ENCODE data around the gene IL15.
"Not testable (repeated sequence)": the region's sequence is repeated elsewhere in the genome, so short reads cannot be mapped to it uniquely, and the experiment has no call there.

The IL15 gene

DNA sequence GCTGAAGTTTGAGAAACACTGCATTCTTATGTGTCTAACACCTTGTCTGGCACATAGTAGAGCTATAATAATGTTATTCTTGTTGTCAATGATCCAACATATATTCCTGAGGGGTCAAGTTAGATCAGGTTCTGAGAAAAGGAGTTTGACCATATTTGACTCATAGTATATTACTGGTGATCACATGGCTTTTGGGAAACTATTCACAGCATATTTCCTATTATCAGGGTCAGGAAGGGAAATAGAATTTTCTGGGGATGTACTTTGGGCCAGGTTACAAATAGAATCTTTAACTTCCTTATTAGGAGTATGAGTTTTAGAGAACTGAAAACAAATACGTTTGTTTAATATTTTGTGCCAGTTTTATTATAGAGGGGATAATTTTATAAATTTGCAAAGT, 11.6 kb downstream of the IL15 start:
- DNase-seq (ENCODE audit: low spot score), result no peak

DNA sequence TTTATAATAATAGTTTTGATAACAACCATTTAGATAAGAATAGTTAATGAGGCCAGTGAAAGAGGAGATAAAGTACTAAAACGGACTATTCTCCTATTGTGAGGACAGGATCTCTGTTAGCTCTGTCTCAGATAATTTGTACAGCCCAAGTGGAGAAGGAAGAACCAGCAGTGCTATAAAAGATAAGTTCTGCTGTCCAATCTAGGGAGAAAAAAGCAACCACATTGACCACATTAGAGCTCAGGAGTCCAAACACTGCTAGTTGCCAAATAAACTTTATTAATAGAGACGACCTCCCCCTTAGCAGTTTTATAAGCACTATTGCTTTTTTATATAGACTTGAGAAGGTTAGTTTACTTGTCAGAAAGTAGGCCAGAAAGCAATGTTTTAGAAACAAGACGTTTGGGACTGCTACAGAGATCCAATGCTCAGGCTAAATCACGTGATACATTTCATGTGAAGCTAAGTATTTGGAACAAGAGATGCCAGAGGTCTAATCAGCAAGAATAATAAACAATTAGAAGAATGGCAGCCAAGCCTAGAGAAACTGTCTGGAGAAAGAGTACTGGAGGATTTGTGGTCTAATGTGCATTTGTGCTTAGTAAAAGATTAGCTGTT, 15.9 kb downstream of the IL15 start:
- no peak for DNase-seq (ENCODE audit: low spot score)

- DNase-seq (ENCODE audit: low spot score), result no peak
Observed at GRCh38 chr4:141654098-141654497, 17.7 kb downstream of the IL15 start.

DNA sequence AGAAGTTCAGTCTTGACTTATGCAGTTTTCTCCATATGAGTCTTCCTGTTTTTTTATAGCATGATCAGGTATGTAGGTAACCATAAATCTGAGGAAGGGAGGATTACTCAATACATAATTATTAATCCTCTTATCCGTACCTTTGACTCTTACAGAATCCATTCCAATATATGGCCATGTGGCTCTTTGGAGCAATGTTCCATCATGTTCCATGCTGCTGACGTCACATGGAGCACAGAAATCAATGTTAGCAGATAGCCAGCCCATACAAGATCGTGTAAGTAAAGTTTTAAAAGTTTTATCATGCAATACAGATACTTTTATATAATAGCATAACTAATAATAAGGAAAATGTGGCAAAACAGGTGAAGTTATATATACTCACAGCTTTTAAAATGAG, 19.6 kb downstream of the IL15 start:
- DNase-seq (ENCODE audit: low spot score), result no peak

DNA sequence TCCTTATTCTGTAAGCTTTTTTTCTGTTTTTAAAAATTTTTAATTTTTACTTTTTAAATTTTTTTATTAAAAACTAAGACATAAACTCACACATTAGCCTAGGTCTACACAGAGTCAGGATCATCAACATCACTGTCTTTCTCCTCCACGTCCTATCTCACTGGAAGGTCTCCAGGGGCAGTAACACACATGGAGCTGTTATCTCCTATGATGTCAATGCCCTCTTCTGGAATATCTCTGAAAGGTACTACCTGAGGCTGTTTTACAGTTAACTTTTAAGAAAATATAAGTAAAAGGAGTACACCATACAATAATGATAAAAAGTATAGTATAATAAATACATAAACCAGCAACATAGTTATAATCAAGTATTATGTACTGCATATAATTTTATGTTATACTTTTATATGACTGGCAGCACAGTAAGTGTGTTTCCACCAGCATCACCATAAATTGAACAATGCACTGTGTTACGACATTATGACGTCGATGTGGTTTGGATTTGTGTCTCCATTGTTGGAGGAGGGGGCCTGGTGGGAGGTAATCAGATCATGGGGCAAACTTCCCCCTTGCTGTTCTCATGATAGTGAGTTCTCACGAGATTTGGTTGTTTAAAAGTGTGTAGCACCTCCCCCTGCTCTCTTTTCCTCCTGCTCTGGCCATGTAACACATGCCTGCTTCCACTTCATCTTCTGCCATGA, 21.3 kb downstream of the IL15 start:
- DNase-seq (ENCODE audit: low spot score), result no peak

GRCh38 chr4:141658309-141658708, 21.9 kb downstream of the IL15 start:
- DNase-seq (ENCODE audit: low spot score), result no peak

DNA sequence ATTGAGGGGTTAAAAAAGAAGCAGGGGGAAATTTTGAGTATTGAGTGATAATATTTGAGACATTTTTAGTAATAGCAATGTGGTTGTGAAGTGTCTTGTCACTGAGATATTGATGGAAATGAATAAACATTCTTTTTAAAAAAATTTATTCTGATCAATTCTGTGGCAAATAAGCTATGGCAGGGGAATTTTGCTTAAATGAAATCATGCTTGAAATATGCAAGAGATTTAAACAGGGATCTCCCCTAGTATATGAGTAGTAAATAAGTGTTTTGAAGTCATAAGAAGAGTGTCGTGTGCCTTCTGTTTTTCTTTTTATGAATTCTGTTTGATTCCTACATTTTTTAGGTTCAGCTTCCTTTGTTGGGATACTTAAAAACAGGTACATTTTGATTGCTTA, 23.2 kb downstream of the IL15 start:
- DNase-seq (ENCODE audit: low spot score), result no peak

GRCh38 chr4:141660880-141661279, 24.5 kb downstream of the IL15 start:
- DNase-seq (ENCODE audit: low spot score), result no peak

DNA sequence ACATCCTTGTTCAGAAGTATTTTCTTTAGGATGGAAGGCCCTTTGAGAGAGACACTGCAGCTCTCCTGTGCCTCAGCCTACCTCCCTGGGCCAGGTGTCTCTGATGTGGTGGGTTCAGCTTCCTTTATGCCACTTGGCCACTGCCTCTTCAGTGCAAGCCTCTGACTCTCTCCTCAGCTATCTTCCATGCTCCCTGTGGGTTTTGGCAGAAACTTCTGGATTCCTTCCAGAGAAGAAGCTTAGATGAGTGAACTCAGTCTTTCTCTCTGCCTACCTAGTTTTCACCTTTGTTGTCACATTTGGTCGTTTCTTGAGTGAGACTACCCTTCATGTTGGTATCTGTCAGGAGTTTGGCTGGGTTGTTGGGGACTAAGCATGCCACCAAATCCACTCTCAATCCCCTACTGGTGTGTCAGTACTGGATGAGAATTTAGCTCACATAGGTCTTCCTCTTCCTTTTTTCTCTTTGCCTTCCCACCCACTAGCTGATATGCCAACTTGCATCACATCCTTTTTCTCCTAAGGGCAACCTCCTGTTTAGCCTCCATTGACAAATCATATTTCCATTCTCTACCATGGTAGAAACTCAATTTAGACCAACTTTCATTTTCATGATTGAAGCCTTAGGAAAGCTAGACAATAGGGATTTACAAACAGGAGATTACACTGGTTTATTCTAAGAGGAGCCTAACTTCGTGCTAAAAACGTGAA, 32.0 kb downstream of the IL15 start:
- DNase-seq (ENCODE audit: low spot score), result no peak

DNA sequence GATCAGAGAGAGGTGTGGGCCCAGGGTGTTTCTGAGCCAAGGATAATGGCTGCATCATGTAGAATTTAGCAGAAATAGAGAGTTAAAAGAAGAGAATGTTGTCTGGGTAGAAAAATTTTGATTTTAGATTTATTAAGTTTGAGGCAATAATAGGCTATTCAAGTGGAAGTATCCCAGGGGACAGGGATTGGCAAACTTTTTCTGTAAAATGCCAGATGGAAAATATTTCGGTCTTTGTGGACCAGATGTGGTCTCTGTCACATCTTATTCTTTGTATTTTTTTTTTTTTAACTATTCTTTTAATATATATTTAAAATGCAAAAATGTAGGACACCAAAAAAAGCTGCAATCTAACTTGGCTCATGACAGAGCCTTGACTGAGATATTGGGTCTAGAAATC, 33.1 kb downstream of the IL15 start:
- no peak for DNase-seq (ENCODE audit: low spot score)

- DNase-seq (ENCODE audit: low spot score), result no peak
Observed at GRCh38 chr4:141675384-141675783, 39.0 kb downstream of the IL15 start.

- DNase-seq (ENCODE audit: low spot score), result no peak
Observed at GRCh38 chr4:141676087-141676670, 39.8 kb downstream of the IL15 start.

DNA sequence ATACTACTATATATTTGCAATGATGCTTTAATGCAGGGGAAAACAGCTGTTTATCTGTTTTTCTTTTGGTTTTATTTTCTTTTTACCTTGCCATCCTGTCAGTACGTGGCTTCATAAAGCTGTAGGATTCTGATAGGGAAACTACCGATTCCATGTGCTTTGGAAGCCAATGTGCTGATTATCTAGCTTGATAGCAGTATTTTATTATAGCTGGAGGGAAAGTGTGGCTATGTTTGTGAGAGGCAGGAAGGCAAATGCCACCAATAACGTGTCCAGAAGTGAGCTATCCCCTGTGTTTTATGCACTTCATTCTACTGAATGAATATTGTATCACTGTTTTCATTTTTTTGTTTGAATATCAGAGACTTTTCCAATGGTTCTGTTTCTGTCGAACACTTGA, 43.7 kb downstream of the IL15 start:
- DNase-seq (ENCODE audit: low spot score), result no peak

DNA sequence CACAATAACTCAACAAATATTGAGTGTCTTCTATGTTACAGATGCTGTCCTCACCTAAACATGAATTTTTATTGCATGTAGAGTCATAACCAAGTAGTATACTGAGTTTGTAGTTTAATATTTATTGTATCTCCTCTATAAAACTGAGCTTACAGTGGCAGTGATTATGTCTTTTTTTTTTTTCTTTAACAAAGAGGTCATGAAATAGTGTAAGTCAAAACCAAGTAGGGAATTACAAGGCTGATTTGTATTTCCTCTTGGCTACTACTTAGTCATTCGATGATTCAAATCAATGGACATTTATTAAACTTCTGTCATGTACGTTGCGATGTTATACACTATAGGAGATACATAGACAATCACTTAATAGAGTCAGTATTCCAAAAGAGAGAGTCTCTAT, 48.4 kb downstream of the IL15 start:
- no peak for DNase-seq (ENCODE audit: low spot score)

GRCh38 chr4:141686146-141686775, 49.9 kb downstream of the IL15 start:
- DNase-seq (ENCODE audit: low spot score), result no peak

GRCh38 chr4:141686879-141687278, 50.5 kb downstream of the IL15 start:
- DNase-seq (ENCODE audit: low spot score), result no peak

DNA sequence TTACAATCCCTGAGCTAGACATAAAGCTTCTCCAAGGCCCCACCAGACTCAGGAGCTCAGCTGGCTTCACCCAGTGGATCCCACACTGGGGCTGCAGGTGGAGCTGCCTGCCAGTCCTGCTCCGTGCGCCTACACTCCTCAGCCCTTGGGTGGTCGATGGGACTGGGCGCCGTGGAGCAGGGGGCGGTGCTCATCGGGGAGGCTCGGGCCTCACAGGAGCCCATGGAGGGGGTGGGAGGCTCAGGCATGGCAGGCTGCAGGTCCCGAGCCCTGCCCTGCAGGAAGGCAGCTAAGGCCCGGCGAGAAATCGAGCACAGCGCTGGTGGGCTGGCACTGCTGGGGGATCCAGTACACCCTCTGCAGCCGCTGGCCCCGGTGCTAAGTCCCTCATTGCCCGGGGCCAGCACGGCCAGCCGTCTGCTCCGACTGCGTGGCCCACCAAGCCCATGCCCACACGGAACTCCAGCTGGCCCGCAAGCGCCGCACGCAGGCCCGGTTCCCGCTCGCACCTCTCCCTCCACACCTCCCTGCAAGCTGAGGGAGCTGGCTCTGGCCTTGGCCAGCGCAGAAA, 53.4 kb downstream of the IL15 start:
- not testable (repeated sequence) for DNase-seq (ENCODE audit: low spot score)

GRCh38 chr4:141691247-141691646, 54.9 kb downstream of the IL15 start:
- not testable (repeated sequence) for DNase-seq (ENCODE audit: low spot score)

DNA sequence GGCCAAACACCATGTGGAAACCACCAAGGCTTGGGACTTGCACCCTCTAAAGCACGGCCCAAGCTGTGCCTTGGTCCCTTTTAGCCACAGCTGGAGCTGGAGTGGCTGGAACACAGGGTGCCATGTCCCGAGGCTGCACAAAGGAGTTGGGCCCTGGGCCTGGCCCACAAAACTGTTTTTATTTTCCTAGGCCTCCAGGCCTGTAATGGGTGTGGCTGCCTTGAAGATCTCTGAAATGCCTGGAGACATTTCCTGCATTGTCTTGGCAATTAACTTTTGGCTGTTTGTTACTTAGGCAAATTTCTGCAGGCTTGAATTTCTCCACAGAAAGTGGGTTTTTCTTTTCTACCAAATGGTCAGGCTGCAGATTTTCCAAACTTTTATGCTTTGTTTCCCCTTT, 55.7 kb downstream of the IL15 start:
- no peak for DNase-seq (ENCODE audit: low spot score)

GRCh38 chr4:141697116-141697515, 60.7 kb downstream of the IL15 start:
- DNase-seq (ENCODE audit: low spot score), result no peak

GRCh38 chr4:141702472-141703182, 66.2 kb downstream of the IL15 start:
- DNase-seq (ENCODE audit: low spot score), result no peak

DNA sequence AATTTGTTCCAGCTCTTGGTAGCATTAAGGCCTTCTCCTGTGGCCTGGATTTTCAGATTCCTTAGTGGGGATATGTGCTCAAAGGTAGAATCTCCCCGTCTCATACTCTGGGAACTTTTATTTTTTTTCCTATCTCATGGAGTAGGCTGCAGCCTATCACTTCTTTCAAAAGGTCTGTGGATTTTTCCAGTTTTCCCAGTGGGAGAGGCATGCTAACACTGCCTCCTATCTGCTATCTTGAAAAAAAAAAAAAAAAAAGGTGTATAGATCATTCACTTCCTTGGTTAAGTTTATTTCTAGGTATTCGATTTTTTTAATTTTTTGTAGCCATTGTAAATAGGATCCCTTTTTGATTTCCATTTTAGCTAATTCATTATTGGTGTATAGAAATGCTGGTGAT, 67.1 kb downstream of the IL15 start:
- no peak for DNase-seq (ENCODE audit: low spot score)

Data from CD4-positive, alpha-beta T cell treated with Interleukin-15 for 4 hours (primary cell).